Activated CD4-positive, alpha-beta T cell treated with anti-CD3 and anti-CD28 coated beads, Interleukin-2, amount 10 ng/mL, durations not matched to agents 24 days and 14 days (primary cell): ENCODE results near the gene FSD1. TPM values are rescaled to one million over a fixed set of nuclear protein-coding genes. Genes with fewer than 3 reads are reported as not detected.

Experiments
- DNase-seq: peaks from one replicate; pipeline ENCODE4 v3.0.0; 2022
- H3K27ac Mint-ChIP-seq: one replicate; pipeline ENCODE4 v1.8.0; 2022; ENCODE audit warnings: mild to moderate bottlenecking, mixed read lengths
- H3K27me3 Mint-ChIP-seq: one replicate; pipeline ENCODE4 v1.8.0; 2022; ENCODE audit warnings: mixed read lengths
- H3K36me3 Mint-ChIP-seq: one replicate; pipeline ENCODE4 v1.8.0; 2022; ENCODE audit warnings: low read depth, mild to moderate bottlenecking, mixed read lengths
- H3K4me1 Mint-ChIP-seq: one replicate; pipeline ENCODE4 v1.8.0; 2021; ENCODE audit warnings: mixed read lengths
- H3K4me3 Mint-ChIP-seq: one replicate; pipeline ENCODE4 v1.8.0; 2022; ENCODE audit warnings: mild to moderate bottlenecking, moderate library complexity, mixed read lengths
- H3K9me3 Mint-ChIP-seq: one replicate; pipeline ENCODE4 v1.8.0; 2021; ENCODE audit warnings: mixed read lengths
- intact Hi-C: fragments of 100-400 bp; cut with micrococcal nuclease; formaldehyde crosslinking; loops from one replicate; pipeline ENCODE4 v1.15.1; 2023
- total RNA-seq: library from RNA; stranded (reverse); gene quantifications from 2 replicates; pipeline ENCODE4 v1.2.3, GENCODE V29; 2022

FSD1 gene
- total RNA-seq, 1 donor from 2014 or later = 44.3 TPM

DNA sequence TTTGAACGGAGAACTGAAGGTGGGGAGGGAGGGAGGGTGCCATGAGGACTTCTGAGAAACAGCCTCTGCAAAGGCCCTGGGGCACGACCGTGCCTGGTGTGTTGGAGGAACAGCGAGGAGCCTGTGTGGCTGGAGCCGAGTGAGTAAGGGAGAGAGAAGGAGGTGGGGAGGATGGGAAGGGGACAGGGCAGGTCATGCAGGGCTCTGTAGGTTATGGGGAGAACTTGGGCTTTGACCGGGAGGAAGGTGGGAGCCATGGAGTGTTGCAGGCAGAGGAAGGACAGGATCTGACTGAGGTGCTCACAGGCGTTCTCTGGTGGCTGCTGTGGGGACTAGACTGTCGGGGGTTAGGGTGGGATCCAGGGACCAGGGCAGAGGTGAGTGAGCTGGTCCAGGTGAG lies 45.7 kb downstream of the FSD1 start:
- Mint-ChIP-seq H3K27me3 (no peaks in the 10 kb centered on the region), H3K4me1 (peaks cover 2% of the 10 kb centered on the region), H3K4me3 (no peak overlapping the region), H3K27ac (no peak overlapping the region), H3K9me3 (no peaks in the 10 kb centered on the region), H3K36me3 (peaks cover 15% of the 10 kb centered on the region)
- intact Hi-C loops = no loop called here
- no peak for DNase-seq

DNA sequence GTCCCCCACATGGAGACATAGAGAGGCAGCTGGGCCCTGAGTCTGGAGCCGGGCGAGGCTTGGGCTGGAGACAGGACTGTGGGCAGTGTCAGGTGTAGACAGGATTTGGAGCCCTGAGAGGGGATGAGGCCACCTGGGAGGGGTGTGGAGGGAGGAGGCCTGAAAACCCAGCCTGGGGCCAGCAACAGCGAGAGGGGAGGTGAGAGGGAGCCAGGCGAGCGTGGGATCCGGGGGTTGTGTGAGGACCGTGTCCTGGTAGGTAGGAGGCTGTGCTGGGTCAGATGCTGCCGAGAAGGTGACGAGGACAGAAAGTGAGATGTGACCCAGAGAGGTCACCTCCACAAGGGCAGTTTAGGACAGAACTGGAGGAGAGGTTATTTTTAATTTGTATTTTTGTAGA lies 46.3 kb downstream of the FSD1 start:
- H3K9me3 Mint-ChIP-seq = no peaks in the 10 kb centered on the region
- peaks cover 13% of the 10 kb centered on the region for H3K36me3 Mint-ChIP-seq
- no peak for DNase-seq
- no peaks in the 10 kb centered on the region for H3K27me3 Mint-ChIP-seq
- intact Hi-C loops = no loop called here
- no peak overlapping the region for H3K4me3 Mint-ChIP-seq
- peaks cover 2% of the 10 kb centered on the region for H3K4me1 Mint-ChIP-seq
- no peak overlapping the region for H3K27ac Mint-ChIP-seq

DNA sequence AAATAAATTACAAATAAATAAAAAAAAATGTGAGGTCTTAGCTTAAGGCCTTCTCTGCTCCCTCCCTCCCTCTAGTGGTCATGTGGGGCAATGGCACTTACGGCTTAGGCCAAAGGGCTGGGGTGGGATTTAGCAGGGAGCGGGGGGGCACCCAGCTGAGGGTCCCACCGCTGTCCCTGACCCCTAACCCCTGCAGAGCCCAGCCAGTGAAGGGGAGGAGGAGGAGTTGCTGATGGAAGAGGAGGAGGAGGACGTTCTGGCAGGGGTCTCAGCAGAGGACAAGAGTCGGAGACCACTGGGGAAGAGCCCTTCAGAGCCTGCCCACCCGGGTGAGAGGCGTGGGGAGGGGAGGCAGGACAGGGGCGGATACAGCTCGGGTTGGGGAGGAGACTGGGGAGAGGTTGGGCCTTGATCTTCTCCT lies 48.3 kb downstream of the FSD1 start:
- no peaks in the 10 kb centered on the region for H3K9me3 Mint-ChIP-seq
- H3K27me3 Mint-ChIP-seq = no peaks in the 10 kb centered on the region
- intact Hi-C loops = loop anchor here (1.0 kb wide), 1 partner anchor 85 kb away; no protein-coding TSS in a partner anchor
- no peak overlapping the region for H3K4me3 Mint-ChIP-seq
- peak; percentile 86 for DNase-seq
- peaks cover 6% of the 10 kb centered on the region for H3K36me3 Mint-ChIP-seq
- peaks cover 2% of the 10 kb centered on the region for H3K4me1 Mint-ChIP-seq
- H3K27ac Mint-ChIP-seq = no peak overlapping the region

DNA sequence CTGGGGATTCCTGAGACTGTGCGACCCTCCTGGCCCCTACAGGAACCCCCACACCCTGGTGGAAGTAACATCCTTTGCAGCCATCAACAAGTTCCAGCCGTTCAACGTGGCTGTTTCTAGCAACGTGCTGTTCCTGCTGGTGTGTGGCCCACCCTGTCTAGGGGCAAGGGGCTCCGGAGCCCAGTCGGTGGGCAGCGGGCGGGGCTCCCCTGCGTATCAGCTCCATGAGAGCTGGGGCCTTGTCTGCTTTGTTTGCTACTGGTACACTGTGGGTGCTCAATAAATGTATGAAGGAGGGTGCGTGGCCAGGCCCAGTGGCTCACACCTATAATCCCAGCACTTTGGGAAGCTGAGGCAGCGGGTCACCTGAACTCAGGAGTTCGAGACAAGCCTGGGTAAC lies 49.9 kb downstream of the FSD1 start:
- no peak overlapping the region for H3K27ac Mint-ChIP-seq
- intact Hi-C loops = no loop called here
- no peaks in the 10 kb centered on the region for H3K27me3 Mint-ChIP-seq

GRCh38 chr19:4354897-4355296 lies 50.5 kb downstream of the FSD1 start:
- Mint-ChIP-seq H3K4me3 (no peak overlapping the region), H3K36me3 (peaks cover 9% of the 10 kb centered on the region), H3K4me1 (peaks cover 2% of the 10 kb centered on the region), H3K27ac (no peak overlapping the region), H3K9me3 (no peaks in the 10 kb centered on the region), H3K27me3 (no peaks in the 10 kb centered on the region)
- intact Hi-C loops = no loop called here
- no peak for DNase-seq

More for the DNA sequence above, 49.9 kb downstream of the FSD1 start:
- H3K4me3 Mint-ChIP-seq = no peak overlapping the region
- DNase-seq = no peak
- H3K36me3 Mint-ChIP-seq = peaks cover 9% of the 10 kb centered on the region
- no peaks in the 10 kb centered on the region for H3K9me3 Mint-ChIP-seq
- peaks cover 2% of the 10 kb centered on the region for H3K4me1 Mint-ChIP-seq

DNA sequence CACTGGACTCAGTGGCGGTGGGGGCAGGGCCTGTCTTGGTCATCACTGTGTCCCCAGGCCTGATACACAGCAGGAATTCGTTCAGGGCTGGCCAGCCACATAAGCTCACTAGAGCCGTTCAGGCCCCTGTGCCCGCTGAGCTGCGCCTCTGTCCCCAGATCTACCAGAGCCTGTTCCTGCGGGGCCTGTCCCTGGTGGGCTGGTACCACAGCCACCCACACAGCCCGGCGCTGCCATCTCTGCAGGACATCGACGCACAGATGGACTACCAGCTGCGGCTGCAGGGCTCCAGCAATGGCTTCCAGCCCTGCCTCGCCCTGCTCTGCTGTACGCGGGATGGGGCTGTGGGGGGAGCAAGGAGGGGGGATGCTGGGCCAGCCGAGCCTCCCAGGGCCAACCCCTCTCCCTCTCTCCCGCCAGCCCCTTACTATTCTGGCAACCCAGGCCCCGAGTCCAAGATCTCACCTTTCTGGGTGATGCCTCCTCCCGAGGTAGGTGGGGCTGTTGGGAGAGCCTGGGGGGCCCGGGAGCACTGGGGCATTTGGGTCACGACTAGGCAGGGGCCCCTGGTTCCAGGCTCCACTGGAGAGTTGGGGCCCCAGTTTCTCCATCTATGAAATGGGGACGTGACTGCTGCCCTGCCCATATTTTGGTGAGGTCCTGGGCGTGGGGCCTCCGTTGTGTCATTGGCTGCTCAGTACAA lies 52.8 kb downstream of the FSD1 start:
- no peak for DNase-seq
- intact Hi-C loops = no loop called here
- Mint-ChIP-seq H3K36me3 (peaks cover 13% of the 10 kb centered on the region), H3K27ac (no peak overlapping the region), H3K27me3 (no peaks in the 10 kb centered on the region), H3K9me3 (no peaks in the 10 kb centered on the region), H3K4me1 (peaks cover 2% of the 10 kb centered on the region), H3K4me3 (no peak overlapping the region)

DNA sequence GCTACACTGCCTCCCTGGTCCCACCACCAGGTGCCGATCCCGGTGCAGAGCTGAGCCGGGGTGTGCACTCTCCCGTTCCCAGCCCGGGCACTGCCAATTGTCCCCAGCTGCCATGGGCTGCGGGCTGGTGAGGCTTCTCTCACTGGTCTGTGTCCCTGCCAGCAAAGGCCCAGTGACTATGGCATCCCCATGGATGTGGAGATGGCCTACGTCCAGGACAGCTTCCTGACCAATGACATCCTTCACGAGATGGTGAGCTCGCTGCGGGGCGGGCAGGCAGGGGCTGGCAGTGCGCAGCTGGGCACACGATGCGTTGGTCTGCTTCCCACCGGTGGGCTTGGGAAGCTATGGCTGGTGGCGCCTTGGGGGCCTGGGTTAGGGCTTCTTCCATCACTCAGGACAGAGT lies 53.5 kb downstream of the FSD1 start:
- H3K36me3 Mint-ChIP-seq = peaks cover 14% of the 10 kb centered on the region
- no peaks in the 10 kb centered on the region for H3K27me3 Mint-ChIP-seq
- no peak overlapping the region for H3K4me3 Mint-ChIP-seq
- H3K9me3 Mint-ChIP-seq = no peaks in the 10 kb centered on the region
- no peak for DNase-seq
- intact Hi-C loops = no loop called here
- no peak overlapping the region for H3K27ac Mint-ChIP-seq
- no peaks in the 10 kb centered on the region for H3K4me1 Mint-ChIP-seq

- intact Hi-C loops = no loop called here
- DNase-seq = no peak
- Mint-ChIP-seq H3K4me3 (no peak overlapping the region), H3K4me1 (no peaks in the 10 kb centered on the region), H3K27ac (no peak overlapping the region), H3K36me3 (peaks cover 18% of the 10 kb centered on the region), H3K27me3 (no peaks in the 10 kb centered on the region), H3K9me3 (no peaks in the 10 kb centered on the region)
These were observed 54.6 kb downstream of the FSD1 start for GRCh38 chr19:4358709-4359626.

- Mint-ChIP-seq H3K27me3 (no peaks in the 10 kb centered on the region), H3K9me3 (no peaks in the 10 kb centered on the region), H3K36me3 (peaks cover 19% of the 10 kb centered on the region), H3K27ac (no peak overlapping the region), H3K4me1 (no peaks in the 10 kb centered on the region), H3K4me3 (no peak overlapping the region)
- DNase-seq = no peak
- intact Hi-C loops = no loop called here
These were observed 55.2 kb downstream of the FSD1 start for GRCh38 chr19:4359627-4360000.

- DNase-seq = no peak
- no peaks in the 10 kb centered on the region for H3K27me3 Mint-ChIP-seq
- no peaks in the 10 kb centered on the region for H3K9me3 Mint-ChIP-seq
- no peak overlapping the region for H3K4me3 Mint-ChIP-seq
- H3K4me1 Mint-ChIP-seq = no peaks in the 10 kb centered on the region
- H3K36me3 Mint-ChIP-seq = peaks cover 19% of the 10 kb centered on the region
- intact Hi-C loops = no loop called here
- no peak overlapping the region for H3K27ac Mint-ChIP-seq
These were observed 55.7 kb downstream of the FSD1 start for GRCh38 chr19:4360081-4360569.

GRCh38 chr19:4360641-4361151 lies 56.3 kb downstream of the FSD1 start:
- intact Hi-C loops = no loop called here
- no peaks in the 10 kb centered on the region for H3K27me3 Mint-ChIP-seq
- no peak overlapping the region for H3K27ac Mint-ChIP-seq
- no peak for DNase-seq
- H3K36me3 Mint-ChIP-seq = peaks cover 19% of the 10 kb centered on the region
- no peaks in the 10 kb centered on the region for H3K9me3 Mint-ChIP-seq
- H3K4me1 Mint-ChIP-seq = no peaks in the 10 kb centered on the region
- H3K4me3 Mint-ChIP-seq = no peak overlapping the region

- no peaks in the 10 kb centered on the region for H3K4me1 Mint-ChIP-seq
- peaks cover 20% of the 10 kb centered on the region for H3K36me3 Mint-ChIP-seq
- no peaks in the 10 kb centered on the region for H3K9me3 Mint-ChIP-seq
- no peak overlapping the region for H3K4me3 Mint-ChIP-seq
- no peaks in the 10 kb centered on the region for H3K27me3 Mint-ChIP-seq
- no peak for DNase-seq
- intact Hi-C loops = no loop called here
- no peak overlapping the region for H3K27ac Mint-ChIP-seq
These were observed 57.0 kb downstream of the FSD1 start for GRCh38 chr19:4361152-4362046.

DNA sequence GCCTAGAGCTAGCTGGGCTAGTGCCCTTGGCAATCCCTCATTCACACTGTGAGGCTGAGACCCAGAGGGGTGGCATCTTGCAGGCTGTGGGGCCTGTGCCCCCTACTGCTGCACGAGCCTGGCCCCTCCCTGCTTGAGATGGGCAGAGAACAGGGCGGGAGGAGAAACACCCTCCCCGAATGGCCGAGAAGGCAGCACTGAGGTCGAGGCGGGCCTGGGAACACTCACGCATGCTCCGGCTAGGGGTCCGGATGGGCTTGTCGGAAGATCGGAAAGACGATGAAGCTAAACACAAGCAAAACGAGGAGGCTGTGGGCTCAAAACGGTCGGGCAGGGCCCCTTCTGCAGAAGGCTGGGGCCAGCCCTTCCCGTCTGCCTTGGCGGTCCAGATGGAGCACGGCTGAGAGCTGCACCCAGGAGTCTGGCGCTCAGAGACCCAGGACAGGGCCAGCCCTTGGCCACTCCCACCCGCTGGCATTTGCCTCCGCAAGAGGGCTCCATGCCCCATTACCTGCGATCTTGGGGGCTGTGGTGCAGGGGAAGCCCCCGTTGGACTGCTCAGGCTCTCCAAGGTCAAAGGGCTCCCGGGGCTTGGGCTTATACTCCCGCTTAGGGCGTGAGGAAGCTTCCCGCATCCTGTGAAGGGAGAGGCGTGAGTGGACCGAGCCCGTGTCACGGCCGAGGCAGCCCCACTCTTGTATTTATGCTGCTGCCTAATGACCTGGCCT lies 57.9 kb downstream of the FSD1 start:
- peaks cover 25% of the 10 kb centered on the region for H3K36me3 Mint-ChIP-seq
- no peaks in the 10 kb centered on the region for H3K4me1 Mint-ChIP-seq
- intact Hi-C loops = no loop called here
- no peak overlapping the region for H3K27ac Mint-ChIP-seq
- no peak overlapping the region for H3K4me3 Mint-ChIP-seq
- H3K9me3 Mint-ChIP-seq = no peaks in the 10 kb centered on the region
- no peak for DNase-seq
- H3K27me3 Mint-ChIP-seq = no peaks in the 10 kb centered on the region
